HG02885 (cell line): ENCODE measurements around the gene NSUN6.
"Not testable (repeated sequence)": the region's sequence is repeated elsewhere in the genome, so short reads cannot be mapped to it uniquely, and the experiment has no call there.

ENCODE experiments used
- ATAC-seq: cut with Tn5 transposase; IDR thresholded peaks from one replicate; pipeline ENCODE4 v1.9.1; 2021; ENCODE audit warnings: mild to moderate bottlenecking; ENCODE audit not compliant: unreplicated experiment, poor library complexity

Gene NSUN6

DNA sequence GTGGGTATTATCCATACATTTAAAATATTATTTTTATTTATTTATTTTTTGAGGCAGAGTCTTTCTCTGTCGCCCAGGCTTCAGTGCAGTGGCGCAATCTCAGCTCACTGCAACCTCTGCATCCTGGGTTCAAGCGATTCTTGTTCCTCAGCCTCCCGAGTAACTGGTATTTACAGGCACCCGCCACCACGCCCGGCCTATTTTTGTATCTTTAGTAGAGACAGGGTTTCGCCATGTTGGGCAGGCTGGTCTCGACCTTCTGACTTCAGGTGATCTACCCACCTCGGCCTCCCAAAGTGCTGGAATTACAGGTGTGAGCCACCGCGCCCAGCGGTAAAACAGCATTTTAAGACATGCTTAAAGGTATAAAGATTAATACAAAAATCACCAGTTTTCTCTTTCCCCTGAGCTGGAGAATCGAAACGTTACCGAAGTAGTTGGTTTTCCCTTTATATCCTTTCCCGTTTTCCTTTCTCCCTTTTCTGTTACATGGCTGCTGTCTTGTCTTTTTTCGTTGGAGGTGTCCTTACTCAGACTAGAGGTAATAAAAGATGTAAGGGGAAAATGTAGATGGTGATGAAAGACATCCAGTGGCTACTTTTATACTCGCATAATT, 9.5 kb upstream of the NSUN6 start:
- no peak for ATAC-seq

DNA sequence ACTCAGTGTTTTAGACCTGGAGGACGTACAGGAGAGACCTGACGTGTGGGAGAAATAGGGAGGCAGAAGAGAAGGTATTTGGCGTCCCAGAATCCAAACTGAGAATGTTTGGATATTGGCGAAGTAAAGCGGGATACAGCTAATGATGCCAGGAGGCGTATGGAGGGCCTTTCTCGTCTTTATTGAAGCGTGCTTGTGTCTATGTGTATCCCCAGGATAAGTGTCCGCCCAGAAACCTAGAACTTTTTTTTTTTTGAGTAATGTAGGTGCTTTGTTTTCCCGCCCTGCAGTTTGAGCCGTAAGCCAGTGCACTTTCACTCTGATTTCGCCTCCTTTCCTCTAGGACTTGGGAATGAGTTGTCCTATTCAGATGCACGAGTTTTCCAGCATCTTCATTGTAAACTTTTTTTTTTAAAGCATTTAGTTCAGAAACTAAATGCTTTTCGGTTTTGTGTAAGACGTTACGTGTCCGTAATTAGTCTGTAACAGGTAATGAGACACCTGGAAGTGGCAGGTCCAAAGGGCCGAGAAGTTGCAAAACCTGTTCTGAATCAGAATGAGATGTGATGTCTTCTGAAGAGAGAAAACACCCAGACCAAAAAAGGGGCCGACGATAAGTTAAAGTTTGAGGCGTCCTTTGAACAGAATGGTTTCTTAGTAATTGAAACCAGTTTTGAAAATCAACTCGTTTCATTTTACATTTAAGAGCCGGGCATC, 8.6 kb upstream of the NSUN6 start:
- ATAC-seq = peak; percentile 20

DNA sequence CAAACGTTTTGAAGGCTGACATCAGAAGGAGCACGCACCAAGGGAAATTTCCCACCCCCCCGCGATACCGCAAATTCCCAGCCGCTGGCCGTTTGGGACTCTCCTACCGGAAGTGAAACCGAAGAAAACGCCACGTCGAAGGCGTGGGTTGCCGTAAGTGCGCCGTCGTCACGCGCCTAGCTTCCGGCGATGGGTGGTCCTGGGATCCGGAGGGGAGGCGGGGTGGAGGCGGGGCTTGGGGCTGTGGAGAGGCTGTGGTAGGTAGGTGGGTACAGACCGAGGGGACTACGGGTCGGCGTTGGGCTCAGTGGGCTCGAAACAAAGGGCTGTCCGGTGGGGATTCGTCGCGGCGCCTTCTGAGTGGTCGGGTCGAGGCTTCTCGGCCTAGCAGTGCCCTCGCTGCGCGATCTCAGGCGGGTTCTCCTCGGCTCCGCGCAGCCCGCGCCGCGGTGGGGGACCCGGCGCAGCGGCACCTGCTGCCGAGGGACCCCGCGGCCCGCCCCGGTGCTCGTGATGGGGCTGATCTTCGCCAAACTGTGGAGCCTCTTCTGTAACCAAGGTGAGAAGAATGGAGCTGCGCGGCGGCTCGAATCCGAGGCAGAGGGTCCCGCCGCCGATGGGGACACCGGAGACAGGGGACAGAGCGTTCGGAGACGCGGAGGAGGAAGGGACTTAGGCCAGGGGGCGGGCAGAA, 7.9 kb upstream of the NSUN6 start, which contains the start of gene ARL5B:
TSS of gene ARL5B (plus strand) at position 307 of the 694 bp plus-strand sequence. CDS start at position 514, 207 bp downstream.
- peak; percentile 90 for ATAC-seq

DNA sequence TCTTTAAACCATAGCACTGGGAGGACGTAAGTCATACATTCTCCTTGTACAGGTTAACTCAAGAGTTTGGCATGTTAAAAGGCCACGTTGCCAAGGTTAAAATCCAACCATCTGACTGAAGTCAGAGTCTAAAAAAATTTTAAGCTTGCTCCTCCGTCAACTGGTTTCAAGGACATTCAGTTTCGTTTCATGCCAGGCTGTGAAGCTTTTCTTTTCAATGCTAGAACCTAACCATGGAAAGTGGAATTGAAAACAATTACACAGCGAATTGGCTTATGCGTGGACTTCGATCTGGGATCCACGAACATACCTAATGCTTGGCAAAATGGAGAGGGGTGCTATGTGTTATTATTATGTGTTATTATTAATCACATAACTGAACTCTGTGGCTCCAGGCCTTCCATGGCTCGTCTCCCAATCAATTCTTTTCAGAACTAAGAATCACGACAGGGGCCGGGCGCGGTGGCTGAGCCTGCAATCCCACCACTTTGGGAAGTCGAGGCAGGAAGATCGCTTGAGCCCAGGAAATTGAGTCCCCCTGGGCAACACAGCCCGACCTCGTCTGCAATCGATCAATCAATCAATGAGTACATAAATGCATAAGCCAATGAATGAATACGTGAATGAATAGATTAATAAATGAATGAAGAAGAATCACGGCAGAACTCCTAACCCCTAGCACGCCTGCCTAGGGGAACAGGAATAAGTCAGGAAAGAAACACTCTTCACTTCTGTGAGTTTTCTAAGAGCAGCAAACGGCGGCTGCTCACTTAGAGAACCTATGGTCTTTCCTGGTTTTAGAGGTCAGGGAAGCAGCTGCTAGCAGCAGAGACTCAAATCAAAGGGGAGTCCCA, 7.1 kb upstream of the NSUN6 start:
- ATAC-seq = peak; percentile 0

DNA sequence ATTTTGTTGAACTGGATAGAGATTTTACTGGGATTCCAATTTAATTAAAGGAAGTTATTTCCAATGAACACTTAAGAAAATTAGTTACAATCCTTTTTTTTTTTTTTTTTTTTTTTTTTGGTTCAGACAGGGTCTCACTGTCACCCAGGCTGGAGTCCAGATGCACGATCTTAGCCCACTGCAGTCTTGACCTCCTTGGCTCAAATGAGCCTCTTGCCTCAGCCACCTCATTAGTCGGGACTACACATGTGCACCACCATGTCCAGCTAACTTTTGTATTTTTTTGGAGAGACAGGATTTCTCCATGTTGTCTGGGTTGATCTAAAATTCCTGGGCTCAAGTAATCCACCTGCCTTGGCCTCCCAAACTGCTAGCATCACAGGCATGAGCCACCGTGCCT, 5.3 kb upstream of the NSUN6 start:
- ATAC-seq = no peak

DNA sequence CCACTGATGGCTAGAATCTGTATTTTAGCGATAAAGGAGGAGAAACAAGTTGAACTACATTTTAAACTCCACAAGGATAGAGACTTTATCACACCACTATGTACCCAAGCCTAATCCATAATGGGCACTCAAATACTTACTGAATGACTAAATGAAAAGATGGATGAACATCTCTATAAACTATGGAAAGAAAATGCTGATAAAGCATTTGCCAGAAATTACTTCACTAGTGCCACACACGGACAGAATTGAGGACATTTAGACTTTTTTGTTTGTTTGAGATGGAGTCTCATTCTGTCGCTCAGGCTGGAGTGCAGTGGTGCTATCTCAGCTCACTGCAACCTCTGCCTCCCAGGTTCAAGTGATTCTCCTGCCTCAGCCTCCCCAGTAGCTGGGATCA, 1.7 kb upstream of the NSUN6 start:
- ATAC-seq = no peak

DNA sequence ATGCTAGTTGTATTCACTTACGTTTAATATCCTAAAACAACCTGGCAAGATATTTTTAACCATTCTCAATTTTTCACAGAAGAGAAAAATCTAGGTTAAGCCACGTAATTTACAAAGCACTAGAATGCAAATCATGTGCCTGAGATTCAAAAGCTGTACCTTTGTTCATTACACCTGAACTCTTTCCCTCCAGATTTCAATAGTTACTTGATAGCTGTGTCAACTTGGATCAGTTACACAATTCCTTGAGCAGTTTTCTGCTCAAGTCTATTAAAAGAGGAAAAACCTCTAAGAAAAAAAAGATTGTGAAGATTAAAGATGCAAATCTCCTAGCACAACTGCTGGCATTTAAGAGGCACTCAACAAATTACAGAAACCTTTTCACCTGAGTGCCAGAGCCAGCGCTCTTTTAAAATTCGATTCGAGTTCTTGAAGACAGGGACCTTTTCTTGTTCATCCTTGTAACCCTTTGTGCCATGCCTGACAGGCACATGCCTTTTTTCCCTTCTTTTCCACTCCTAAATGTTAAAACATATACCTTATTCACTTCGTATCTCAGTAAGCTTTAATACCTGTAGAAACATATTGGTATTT, 886 bp downstream of the NSUN6 start:
- ATAC-seq = no peak

DNA sequence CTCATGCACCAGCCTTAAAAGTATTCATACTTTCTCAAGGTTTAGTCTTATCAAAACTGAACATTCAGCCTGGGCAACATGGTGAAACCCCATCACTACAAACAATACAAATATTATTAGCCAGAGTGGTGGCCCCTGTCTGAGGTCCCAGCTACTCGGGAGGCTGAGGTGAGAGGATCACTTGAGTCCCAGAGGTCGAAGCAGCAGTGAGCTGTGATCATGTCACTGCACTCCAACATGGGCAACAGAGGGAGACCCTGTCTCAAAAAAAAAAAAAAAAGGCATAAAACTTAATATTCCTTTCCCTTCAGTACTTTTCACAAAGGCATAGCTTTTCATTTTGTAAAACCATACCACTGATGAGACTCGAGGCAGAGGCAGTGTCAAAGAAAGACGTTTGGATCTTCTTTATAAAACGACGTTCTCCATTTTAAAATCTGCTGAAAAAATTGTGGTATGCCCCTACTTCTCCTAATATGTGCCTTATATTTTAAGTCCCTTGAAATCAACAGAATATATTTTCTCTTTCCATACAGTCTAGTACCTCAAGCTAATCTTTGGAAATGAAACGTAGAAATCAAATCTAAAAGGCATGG, 1.9 kb downstream of the NSUN6 start:
- ATAC-seq = no peak

DNA sequence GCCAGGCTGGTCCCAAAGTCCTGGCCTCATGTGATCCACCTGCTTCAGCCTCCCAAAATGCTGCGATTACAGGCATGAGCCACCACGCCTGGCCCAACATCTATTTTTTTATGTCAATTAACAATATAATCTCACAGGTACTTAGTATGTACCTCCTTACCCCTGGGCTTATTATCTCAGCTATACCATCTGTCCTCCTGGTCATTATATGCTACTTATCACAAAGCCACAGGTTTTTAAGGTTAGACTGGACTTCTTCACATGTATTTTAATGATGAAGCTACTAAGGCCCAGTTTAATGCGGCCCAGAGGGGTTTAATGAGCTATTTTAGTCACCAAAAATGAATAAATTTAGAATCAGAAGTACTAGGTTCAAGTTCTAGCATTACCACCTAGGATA, 3.4 kb downstream of the NSUN6 start:
- no peak for ATAC-seq

DNA sequence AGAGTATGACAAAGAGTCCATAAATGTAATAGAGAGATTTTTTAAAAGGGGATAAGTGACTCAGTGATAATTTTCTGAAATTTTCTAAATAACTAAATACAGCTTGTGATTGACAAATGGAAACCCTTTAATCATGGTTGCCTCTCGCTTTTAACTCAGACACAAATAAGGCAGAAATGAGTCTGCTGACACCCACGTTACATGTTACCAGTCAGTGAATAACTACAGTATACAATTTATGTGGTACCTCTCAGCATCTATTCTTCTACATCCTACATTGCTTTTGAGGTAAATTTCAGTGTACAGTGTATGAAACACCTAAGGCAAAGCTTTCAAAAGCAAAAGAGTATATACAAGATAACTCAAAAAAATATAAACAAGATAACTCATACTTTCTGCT, 4.2 kb downstream of the NSUN6 start:
- ATAC-seq = no peak

DNA sequence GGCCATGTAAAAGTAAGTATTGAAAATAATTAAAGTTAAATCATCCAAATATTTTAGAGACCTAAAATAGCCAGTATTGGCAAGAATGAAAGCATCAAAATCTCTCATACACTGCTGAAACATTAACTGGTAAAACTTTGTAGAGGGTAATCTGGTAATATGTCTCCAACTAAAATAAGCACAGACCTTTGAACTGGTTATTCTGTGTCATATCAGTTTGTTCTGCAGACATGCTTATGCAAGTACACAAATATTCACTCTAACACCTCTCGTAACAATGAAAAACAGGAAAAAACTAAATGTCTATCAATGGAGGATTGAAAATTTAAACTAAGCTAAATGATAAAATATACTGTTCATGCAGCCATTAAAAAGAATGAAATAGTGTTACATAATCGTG, 11.7 kb downstream of the NSUN6 start:
- ATAC-seq = not testable (repeated sequence)

DNA sequence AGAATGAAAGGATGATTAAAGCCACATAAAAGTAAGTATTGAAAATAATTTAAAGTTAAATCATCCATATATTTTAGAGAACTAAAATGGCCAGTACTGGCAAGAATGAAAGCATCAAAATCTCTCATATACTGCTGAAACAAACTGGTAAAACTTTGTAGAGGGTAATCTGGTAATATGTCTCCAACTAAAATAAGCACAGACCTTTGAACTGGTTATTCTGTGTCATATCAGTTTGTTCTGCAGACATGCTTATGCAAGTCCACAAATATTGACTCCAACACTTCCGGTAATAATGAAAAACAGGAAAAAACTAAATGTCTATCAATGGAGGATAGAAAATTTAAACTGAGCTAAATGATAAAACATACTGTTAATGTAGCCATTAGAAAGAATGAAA, 14.0 kb downstream of the NSUN6 start:
- not testable (repeated sequence) for ATAC-seq

DNA sequence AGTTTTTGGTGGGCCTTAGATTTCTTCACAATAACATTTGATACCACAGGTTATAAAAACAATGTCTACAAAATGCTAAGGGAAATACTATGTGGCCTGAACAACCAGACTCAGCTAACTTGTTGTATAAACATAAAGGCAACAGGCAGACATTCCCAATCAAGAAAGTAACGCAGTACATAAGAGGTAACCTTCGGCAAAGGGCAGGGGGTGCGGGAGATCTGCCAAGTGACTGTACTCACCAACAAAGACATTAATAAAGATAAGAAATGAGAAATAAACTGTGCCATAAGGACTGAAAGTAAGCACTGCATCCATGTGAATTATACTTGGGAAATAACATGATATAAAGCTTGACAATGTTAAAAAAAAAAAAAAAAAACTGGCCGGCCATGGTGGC, 15.4 kb downstream of the NSUN6 start:
- no peak for ATAC-seq

DNA sequence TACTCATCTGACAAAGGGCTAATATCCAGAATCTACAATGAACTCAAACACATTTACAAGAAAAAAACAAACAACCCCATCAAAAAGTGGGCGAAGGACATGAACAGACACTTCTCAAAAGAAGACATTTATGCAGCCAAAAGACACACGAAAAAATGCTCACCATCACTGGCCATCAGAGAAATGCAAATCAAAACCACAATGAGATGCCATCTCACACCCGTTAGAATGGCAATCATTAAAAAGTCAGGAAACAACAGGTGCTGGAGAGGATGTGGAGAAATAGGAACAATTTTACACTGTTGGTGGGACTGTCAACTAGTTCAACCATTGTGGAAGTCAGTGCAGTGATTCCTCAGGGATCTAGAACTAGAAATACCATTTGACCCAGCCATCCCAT, 18.9 kb downstream of the NSUN6 start:
- ATAC-seq = not testable (repeated sequence)

DNA sequence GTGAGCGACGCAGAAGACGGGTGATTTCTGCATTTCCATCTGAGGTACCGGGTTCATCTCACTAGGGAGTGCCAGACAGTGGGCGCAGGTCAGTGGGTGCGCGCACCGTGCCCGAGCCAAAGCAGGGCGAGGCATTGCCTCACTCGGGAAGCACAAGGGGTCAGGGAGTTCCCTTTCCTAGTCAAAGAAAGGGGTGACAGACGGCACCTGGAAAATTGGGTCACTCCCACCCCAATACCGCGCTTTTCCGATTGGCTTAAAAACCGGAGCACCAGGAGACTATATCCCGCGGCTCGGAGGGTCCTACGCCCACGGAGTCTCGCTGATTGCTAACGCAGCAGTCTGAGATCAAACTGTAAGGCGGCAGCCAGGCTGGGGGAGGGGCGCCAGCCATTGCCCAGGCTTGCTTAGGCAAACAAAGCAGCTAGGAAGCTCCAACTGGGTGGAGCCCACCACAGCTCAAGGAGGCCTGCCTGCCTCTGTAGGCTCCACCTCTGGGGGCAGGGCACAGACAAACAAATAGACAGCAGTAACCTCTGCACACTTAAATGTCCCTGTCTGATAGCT, 23.9 kb downstream of the NSUN6 start:
- ATAC-seq = not testable (repeated sequence)

DNA sequence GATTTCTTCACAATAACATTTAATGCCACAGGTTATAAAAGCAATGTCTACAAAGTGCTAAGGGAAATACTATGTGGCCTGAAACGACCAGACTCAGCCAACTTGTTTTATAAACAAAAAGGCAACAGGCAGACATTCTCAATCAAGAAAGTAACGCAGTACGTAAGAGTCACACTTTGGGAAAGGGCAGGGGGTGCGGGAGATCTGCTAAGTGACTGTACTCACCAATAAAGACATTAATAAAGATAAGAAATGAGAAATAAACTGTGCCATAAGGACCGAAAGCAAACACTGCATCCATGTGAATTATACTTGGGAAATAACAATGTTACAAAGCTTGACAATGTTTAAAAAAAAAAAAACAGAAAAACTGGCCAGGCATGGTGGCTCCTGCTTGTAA, 25.5 kb downstream of the NSUN6 start:
- ATAC-seq = no peak

DNA sequence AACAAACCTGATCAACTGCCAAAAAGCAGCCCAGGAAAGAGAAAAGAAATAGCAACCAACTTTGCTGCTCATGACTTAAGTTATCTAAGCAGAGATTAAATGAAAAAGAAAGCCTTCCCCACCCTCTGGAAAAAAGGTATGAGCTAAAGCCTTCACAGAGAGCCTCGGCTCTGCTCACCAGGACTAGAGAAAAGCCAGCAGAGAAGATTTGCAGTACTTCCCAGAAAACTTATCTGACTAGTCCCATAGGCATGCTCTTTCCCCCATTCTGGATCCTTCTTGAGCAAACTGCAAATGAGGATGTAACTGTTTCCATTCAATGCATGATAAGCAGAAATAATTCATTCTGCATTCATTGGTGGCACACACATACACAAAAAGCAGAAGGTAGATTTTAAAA, 27.7 kb downstream of the NSUN6 start:
- not testable (repeated sequence) for ATAC-seq

DNA sequence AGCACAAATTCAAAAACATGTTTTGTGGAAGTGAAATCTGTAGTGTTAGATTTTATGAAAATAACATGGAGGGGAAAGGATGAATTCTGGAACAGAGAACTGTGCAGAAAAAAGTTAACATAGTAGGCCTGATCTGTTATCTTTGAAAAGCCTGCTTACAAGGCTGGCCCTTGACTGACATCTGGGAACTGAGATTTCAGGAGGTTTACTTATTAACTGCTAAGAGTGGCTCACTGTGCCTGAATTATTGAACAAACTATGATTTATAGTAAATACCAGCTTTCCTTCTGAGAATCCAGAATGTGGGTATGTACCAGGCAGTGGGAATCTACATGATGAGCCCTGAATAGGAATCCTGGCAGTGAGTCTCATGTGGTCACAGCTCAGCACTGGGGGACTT, 30.5 kb downstream of the NSUN6 start:
- no peak for ATAC-seq

DNA sequence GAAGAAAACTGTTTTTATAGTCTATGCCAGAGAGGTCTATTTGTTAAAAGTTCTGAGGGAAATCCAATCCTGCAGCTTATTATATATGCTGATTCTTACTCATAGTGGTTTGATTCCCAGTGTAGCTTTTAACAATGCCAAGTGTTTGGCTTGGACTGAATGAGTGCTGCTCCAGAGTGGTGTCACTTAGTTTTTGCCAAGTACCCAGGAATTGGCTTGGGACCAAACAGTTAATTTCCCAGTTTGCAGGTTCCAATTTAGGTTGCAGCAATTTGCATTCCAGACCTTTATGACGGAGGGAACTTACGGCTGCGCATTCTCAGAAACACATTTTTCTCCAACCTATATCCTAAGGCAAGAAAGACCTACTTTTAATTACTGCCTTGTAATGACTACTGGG, 32.4 kb downstream of the NSUN6 start:
- ATAC-seq = no peak

DNA sequence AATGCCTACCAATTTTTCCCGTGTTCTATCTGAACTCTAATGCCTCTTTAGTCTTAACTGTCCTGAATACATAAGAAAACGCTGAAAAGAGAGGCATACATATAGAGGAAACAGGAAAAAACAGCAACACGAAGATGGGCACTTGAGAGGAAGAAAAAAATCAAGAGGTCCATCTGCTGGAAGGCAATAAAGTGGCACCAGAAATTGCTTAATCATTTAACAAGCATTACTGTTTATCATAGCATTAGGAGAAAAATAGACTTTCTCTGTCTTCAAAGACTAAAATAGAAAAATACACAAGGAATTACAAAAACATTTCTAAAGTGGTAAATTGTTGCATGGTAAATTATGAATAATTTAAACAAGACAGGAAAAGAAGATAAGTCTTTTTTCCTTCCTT, 35.0 kb downstream of the NSUN6 start:
- ATAC-seq = no peak
